WERI-Rb-1 (cell line): ENCODE measurements around the gene TNP1.

Experiments
- DNase-seq: peaks from one replicate; pipeline ENCODE4 v3.0.0-alpha.2; 2020
- H3K27ac ChIP-seq: fragments of 250-450 bp; sonication (Bioruptor Pico); 2 replicates; pipeline ENCODE4 v1.5.1; 2020; ENCODE audit warnings: mild to moderate bottlenecking, moderate library complexity
- H3K27me3 ChIP-seq: fragments of 250-450 bp; sonication (Bioruptor Pico); 2 replicates; pipeline ENCODE4 v1.5.1; 2021; ENCODE audit warnings: mild to moderate bottlenecking, low read depth, moderate library complexity; ENCODE audit not compliant: insufficient read depth, severe bottlenecking
- H3K36me3 ChIP-seq: fragments of 250-450 bp; sonication (Bioruptor Pico); 2 replicates; pipeline ENCODE4 v1.5.1; 2020; ENCODE audit warnings: mild to moderate bottlenecking, moderate library complexity
- H3K4me3 ChIP-seq: 2 replicates; pipeline ENCODE4 v1.5.1; 2011; ENCODE audit warnings: low read depth, mild to moderate bottlenecking, control low read depth, low read length
- H3K9me3 ChIP-seq: fragments of 250-450 bp; sonication (Bioruptor Pico); 2 replicates; pipeline ENCODE4 v1.5.1; 2021; ENCODE audit warnings: mild to moderate bottlenecking, moderate library complexity; ENCODE audit not compliant: severe bottlenecking
- CTCF ChIP-seq: IDR thresholded peaks from 2 replicates; pipeline ENCODE4 v1.5.1; 2011; ENCODE audit warnings: low read depth, mild to moderate bottlenecking, control low read depth, inconsistent platforms, low read length

Gene TNP1

DNA sequence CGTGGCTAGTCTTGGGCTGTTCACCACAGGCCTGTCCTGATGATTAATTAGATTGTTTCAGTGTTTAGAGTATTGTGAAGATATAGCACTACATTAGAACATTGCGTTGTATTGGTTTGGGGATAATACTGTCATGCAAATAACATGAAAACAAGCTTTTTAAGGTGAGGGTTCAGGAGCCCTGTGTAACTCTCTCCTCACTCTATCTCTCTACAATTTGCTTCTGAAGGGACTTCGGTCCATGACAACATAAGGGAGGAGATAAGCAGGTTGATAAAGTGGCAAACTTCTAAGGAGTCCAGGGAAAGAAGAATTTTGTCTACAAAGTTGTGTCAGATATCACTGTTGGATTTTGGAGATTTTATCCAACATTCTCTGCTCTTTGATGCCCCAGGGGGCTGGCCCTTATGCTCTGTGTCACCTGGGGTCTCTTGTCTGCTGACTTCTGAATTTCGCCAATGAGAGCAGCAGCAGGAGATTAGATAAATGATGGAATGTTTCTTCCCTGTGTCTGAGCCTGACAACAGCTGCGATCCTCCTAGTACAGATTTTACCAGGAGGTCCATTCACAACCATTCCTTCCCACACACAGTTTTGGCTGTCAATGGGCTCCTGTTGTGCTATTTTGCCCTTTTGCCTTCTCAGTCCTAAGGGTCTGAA lies 3.3 kb downstream of the TNP1 start:
- TF ChIP-seq CTCF = no peak
- Histone ChIP-seq H3K9me3 (no peaks in the 10 kb centered on the region), H3K27ac (no peak overlapping the region), H3K4me3 (no peak overlapping the region), H3K36me3 (no peaks in the 10 kb centered on the region), H3K27me3 (no peaks in the 10 kb centered on the region)
- no peak for DNase-seq

- no peaks in the 10 kb centered on the region for H3K36me3 ChIP-seq
- DNase-seq = no peak
- TF ChIP-seq CTCF = no peak
Observed at GRCh38 chr2:216855605-216856004, 4.3 kb downstream of the TNP1 start.

DNA sequence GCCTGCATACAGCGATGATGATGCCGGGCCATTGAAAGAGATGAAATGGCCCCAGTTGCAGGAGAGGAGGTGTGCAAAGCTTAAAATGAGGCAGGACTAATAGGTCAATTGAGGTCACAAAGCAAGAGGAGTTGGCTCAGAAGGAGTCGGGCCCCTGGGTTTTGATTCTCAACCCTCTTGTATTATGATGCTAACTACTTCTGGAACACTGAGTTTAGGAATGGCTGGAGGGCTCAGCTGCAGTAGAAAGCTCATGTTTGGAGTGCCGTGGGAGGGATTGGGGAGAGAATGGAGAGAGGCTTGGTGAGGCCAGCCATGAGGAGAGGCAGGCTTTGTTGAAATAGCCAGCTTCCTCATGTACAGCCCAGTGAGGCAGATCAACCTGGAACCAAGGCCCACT lies 4.8 kb downstream of the TNP1 start:
- no peaks in the 10 kb centered on the region for H3K27me3 ChIP-seq
- no peak for TF ChIP-seq CTCF
- H3K9me3 ChIP-seq = no peaks in the 10 kb centered on the region
- no peak overlapping the region for H3K27ac ChIP-seq
- H3K36me3 ChIP-seq = no peaks in the 10 kb centered on the region
- DNase-seq = no peak
- H3K4me3 ChIP-seq = no peak overlapping the region

More at GRCh38 chr2:216855605-216856004, 4.3 kb downstream of the TNP1 start:
- no peak overlapping the region for H3K4me3 ChIP-seq
- H3K27me3 ChIP-seq = no peaks in the 10 kb centered on the region
- no peak overlapping the region for H3K27ac ChIP-seq
- H3K9me3 ChIP-seq = no peaks in the 10 kb centered on the region

- Histone ChIP-seq H3K4me3 (no peak overlapping the region), H3K27me3 (no peaks in the 10 kb centered on the region), H3K9me3 (no peaks in the 10 kb centered on the region), H3K36me3 (no peaks in the 10 kb centered on the region), H3K27ac (no peak overlapping the region)
- TF ChIP-seq CTCF = no peak
- no peak for DNase-seq
Observed at GRCh38 chr2:216851486-216852090, 8.3 kb downstream of the TNP1 start.

DNA sequence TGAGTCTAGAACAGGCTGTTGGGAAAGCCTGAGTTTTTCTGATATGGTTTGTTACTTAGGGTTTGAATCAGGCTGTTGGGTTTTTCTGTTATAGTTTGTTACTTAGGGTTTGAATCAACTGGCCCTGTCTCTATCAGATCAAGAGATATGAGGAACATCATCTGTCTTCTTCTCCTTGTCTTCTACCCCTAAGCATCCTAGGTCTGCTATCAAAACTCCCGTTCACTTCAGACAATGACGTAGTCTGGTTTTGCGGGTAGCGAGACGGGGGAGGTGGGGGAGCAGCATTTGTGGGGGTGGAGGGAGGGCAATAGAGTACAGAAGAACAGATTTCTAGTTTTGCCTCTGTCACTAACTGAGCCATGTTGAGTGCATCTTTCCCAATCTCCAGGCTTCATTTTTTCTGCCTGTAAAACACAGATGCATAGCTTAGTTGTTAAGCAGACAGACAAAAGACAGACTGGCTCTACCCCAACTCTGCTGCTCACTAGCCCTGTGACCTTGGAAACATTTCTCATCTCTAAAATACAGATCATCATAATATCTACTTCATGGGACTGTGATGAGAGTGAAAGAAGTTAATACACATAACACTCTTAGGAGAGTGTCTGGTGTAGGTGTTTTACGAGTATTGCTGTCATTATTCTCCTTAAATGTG lies 9.1 kb downstream of the TNP1 start:
- no peaks in the 10 kb centered on the region for H3K9me3 ChIP-seq
- TF ChIP-seq CTCF = no peak
- H3K36me3 ChIP-seq = no peaks in the 10 kb centered on the region
- H3K27me3 ChIP-seq = no peaks in the 10 kb centered on the region
- DNase-seq = no peak
- H3K27ac ChIP-seq = no peak overlapping the region
- H3K4me3 ChIP-seq = no peak overlapping the region
